ENCODE measurements around the gene AK9.
"Not testable (repeated sequence)": the region's sequence is repeated elsewhere in the genome, so short reads cannot be mapped to it uniquely, and the experiment has no call there.

Gene AK9

GRCh38 chr6:109466212-109466923, 224.6 kb downstream of the AK9 start:
- H3K4me1 ChIP-seq (ENCODE audit: insufficient read depth, low read length), result no peaks in the 10 kb centered on the region
- H4K20me1 ChIP-seq (ENCODE audit: insufficient read depth, low read length), result peaks cover 22% of the 10 kb centered on the region; the same call in 1 of the 2 replicates
- H3K36me3 ChIP-seq (ENCODE audit: insufficient read depth, low read length), result peaks cover 97% of the 10 kb centered on the region
- no peak overlapping the region for H3K4me3 ChIP-seq (ENCODE audit: low read depth in 1 of 2, low read length in 2 of 2)
- H2AFZ ChIP-seq (ENCODE audit: low read depth, low read length), result no peak overlapping the region
- H3K27me3 ChIP-seq (ENCODE audit: insufficient read depth, low read length, poor library complexity), result no peaks in the 10 kb centered on the region
- DNase-seq (no peak), ATAC-seq (ENCODE audit: insufficient read depth, low read depth) (no peak)
- no peak overlapping the region for H3K4me2 ChIP-seq (ENCODE audit: insufficient read depth, low read length)
- no peaks in the 10 kb centered on the region for H3K9me3 ChIP-seq (ENCODE audit: insufficient read depth, low read length, severe bottlenecking)
- peaks cover 8% of the 10 kb centered on the region; the same call in 1 of the 2 replicates for H3K79me2 ChIP-seq (ENCODE audit: insufficient read depth, low read length)
- TF ChIP-seq CTCF (IDR thresholded peaks at IDR 0.05; ENCODE audit: borderline replicate concordance, extremely low read depth, low read length, poor library complexity, severe bottlenecking), result no peak
- no peak for TF ChIP-seq EZH2 (IDR thresholded peaks at IDR 0.05; ENCODE audit: borderline replicate concordance, low read depth, low read length, severe bottlenecking)
- no peak overlapping the region for H3K27ac ChIP-seq (ENCODE audit: low read length)
- no peak overlapping the region for H3K9ac ChIP-seq (ENCODE audit: low read depth, low read length)

- no peak overlapping the region for H3K4me2 ChIP-seq (ENCODE audit: insufficient read depth, low read length)
- no peak overlapping the region for H3K4me3 ChIP-seq (ENCODE audit: low read depth in 1 of 2, low read length in 2 of 2)
- no peak overlapping the region for H3K9ac ChIP-seq (ENCODE audit: low read depth, low read length)
- DNase-seq (no peak), ATAC-seq (ENCODE audit: insufficient read depth, low read depth) (no peak)
- peaks cover 8% of the 10 kb centered on the region; the same call in 1 of the 2 replicates for H3K79me2 ChIP-seq (ENCODE audit: insufficient read depth, low read length)
- TF ChIP-seq EZH2 (IDR thresholded peaks at IDR 0.05; ENCODE audit: borderline replicate concordance, low read depth, low read length, severe bottlenecking), result no peak
- no peak for TF ChIP-seq CTCF (IDR thresholded peaks at IDR 0.05; ENCODE audit: borderline replicate concordance, extremely low read depth, low read length, poor library complexity, severe bottlenecking)
- H3K27me3 ChIP-seq (ENCODE audit: insufficient read depth, low read length, poor library complexity), result no peaks in the 10 kb centered on the region
- H4K20me1 ChIP-seq (ENCODE audit: insufficient read depth, low read length), result peaks cover 22% of the 10 kb centered on the region; the same call in 1 of the 2 replicates
- H3K9me3 ChIP-seq (ENCODE audit: insufficient read depth, low read length, severe bottlenecking), result no peaks in the 10 kb centered on the region
- H3K36me3 ChIP-seq (ENCODE audit: insufficient read depth, low read length), result peaks cover 96% of the 10 kb centered on the region
- no peak overlapping the region for H3K27ac ChIP-seq (ENCODE audit: low read length)
- no peaks in the 10 kb centered on the region for H3K4me1 ChIP-seq (ENCODE audit: insufficient read depth, low read length)
- no peak overlapping the region for H2AFZ ChIP-seq (ENCODE audit: low read depth, low read length)
Measured at GRCh38 chr6:109465772-109466171, 225.2 kb downstream of the AK9 start.

- Histone ChIP-seq H3K9me3 (ENCODE audit: insufficient read depth, low read length, severe bottlenecking) (no peaks in the 10 kb centered on the region), H3K27ac (ENCODE audit: low read length) (no peak overlapping the region), H3K79me2 (ENCODE audit: insufficient read depth, low read length) (peaks cover 8% of the 10 kb centered on the region; the same call in 1 of the 2 replicates), H2AFZ (ENCODE audit: low read depth, low read length) (no peak overlapping the region), H3K4me3 (ENCODE audit: low read depth in 1 of 2, low read length in 2 of 2) (no peak overlapping the region), H3K9ac (ENCODE audit: low read depth, low read length) (no peak overlapping the region), H3K27me3 (ENCODE audit: insufficient read depth, low read length, poor library complexity) (no peaks in the 10 kb centered on the region), H4K20me1 (ENCODE audit: insufficient read depth, low read length) (peaks cover 4% of the 10 kb centered on the region; the same call in 1 of the 2 replicates), H3K4me1 (ENCODE audit: insufficient read depth, low read length) (no peaks in the 10 kb centered on the region), H3K36me3 (ENCODE audit: insufficient read depth, low read length) (peaks cover 67% of the 10 kb centered on the region), H3K4me2 (ENCODE audit: insufficient read depth, low read length) (no peak overlapping the region)
- DNase-seq (no peak), ATAC-seq (ENCODE audit: insufficient read depth, low read depth) (no peak)
- TF ChIP-seq CTCF (IDR thresholded peaks at IDR 0.05; ENCODE audit: borderline replicate concordance, extremely low read depth, low read length, poor library complexity, severe bottlenecking) (no peak), EZH2 (IDR thresholded peaks at IDR 0.05; ENCODE audit: borderline replicate concordance, low read depth, low read length, severe bottlenecking) (no peak)
Measured at GRCh38 chr6:109461733-109462526, 229.1 kb downstream of the AK9 start.

- H3K9ac ChIP-seq (ENCODE audit: low read depth, low read length); H2AFZ ChIP-seq (ENCODE audit: low read depth, low read length); H3K4me3 ChIP-seq (ENCODE audit: low read depth in 1 of 2, low read length in 2 of 2); H3K27ac ChIP-seq (ENCODE audit: low read length); H3K4me1 ChIP-seq (ENCODE audit: insufficient read depth, low read length); DNase-seq; ATAC-seq (ENCODE audit: insufficient read depth, low read depth); H3K4me2 ChIP-seq (ENCODE audit: insufficient read depth, low read length); H3K27me3 ChIP-seq (ENCODE audit: insufficient read depth, low read length, poor library complexity); H3K79me2 ChIP-seq (ENCODE audit: insufficient read depth, low read length); H3K9me3 ChIP-seq (ENCODE audit: insufficient read depth, low read length, severe bottlenecking); H4K20me1 ChIP-seq (ENCODE audit: insufficient read depth, low read length): not testable (repeated sequence)
- H3K36me3 ChIP-seq (ENCODE audit: insufficient read depth, low read length), result peaks cover 60% of the 10 kb centered on the region
Measured at GRCh38 chr6:109461205-109461604, 229.8 kb downstream of the AK9 start.

Measured in DND-41 (cell line).